Osteocyte (in vitro differentiated cells): Measurements from ENCODE around the gene ANKRD44. TPM values are rescaled to one million over a fixed set of nuclear protein-coding genes. Genes with fewer than 3 reads are reported as not detected.

Source experiments
- DNase-seq: peaks from one replicate; pipeline ENCODE4 v3.0.0; 2021; ENCODE audit warnings: mixed read lengths; ENCODE audit not compliant: unreplicated experiment; ENCODE audit errors: extremely low spot score
- H3K27ac Mint-ChIP-seq: one replicate; pipeline ENCODE4 v1.8.0; 2021; ENCODE audit warnings: mild to moderate bottlenecking, mixed read lengths; ENCODE audit not compliant: unreplicated experiment
- H3K27me3 Mint-ChIP-seq: one replicate; pipeline ENCODE4 v1.8.0; 2021; ENCODE audit warnings: mixed read lengths; ENCODE audit not compliant: unreplicated experiment
- H3K36me3 Mint-ChIP-seq: one replicate; pipeline ENCODE4 v1.8.0; 2021; ENCODE audit warnings: mixed read lengths; ENCODE audit not compliant: unreplicated experiment
- H3K4me1 Mint-ChIP-seq: one replicate; pipeline ENCODE4 v1.8.0; 2021; ENCODE audit warnings: mixed read lengths; ENCODE audit not compliant: unreplicated experiment
- H3K4me3 Mint-ChIP-seq: one replicate; pipeline ENCODE4 v1.8.0; 2021; ENCODE audit warnings: mild to moderate bottlenecking, moderate library complexity, mixed read lengths; ENCODE audit not compliant: unreplicated experiment
- H3K9me3 Mint-ChIP-seq: one replicate; pipeline ENCODE4 v1.8.0; 2021; ENCODE audit warnings: mixed read lengths; ENCODE audit not compliant: unreplicated experiment
- CTCF ChIP-seq: fragments of 200-600 bp; sonication (generic); IDR thresholded peaks from 2 replicates; pipeline ENCODE4 v1.5.0; 2021; ENCODE audit warnings: antibody characterized with exemption, mild to moderate bottlenecking, moderate library complexity
- total RNA-seq: library from RNA; stranded (reverse); gene quantifications from 2 replicates; pipeline ENCODE4 v1.2.1, GENCODE V29; 2021

The ANKRD44 gene
- total RNA-seq, 1 donor from 2014 or later: 16.6 TPM

DNA sequence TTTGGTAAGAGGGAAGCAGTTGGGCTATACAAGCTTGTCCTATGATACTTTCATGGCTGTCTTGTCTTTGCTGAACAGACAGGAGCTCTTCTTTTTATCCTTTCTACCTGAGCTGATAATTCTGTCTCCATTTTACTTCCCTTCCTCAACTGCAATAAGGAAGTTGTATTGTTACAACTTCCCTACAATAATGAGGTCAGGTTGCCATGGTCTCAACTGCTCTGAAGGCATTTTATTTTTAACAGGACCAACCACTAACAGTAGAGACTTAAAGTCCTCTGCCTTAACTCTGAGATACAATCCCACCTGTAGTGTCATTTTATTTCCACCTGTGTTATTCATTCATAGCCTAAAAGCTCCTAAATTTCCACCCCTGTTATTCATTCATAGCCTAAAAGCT is 265.5 kb downstream of the ANKRD44 start:
- no peaks in the 10 kb centered on the region for H3K27me3 Mint-ChIP-seq
- DNase-seq: no peak
- H3K27ac Mint-ChIP-seq: no peak overlapping the region
- H3K4me1 Mint-ChIP-seq: no peaks in the 10 kb centered on the region
- no peaks in the 10 kb centered on the region for H3K36me3 Mint-ChIP-seq
- no peak overlapping the region for H3K4me3 Mint-ChIP-seq
- no peak for TF ChIP-seq CTCF
- H3K9me3 Mint-ChIP-seq: no peaks in the 10 kb centered on the region

GRCh38 chr2:197042739-197043196 is 267.8 kb downstream of the ANKRD44 start:
- Mint-ChIP-seq H3K4me3 (no peak overlapping the region), H3K4me1 (no peaks in the 10 kb centered on the region), H3K27me3 (no peaks in the 10 kb centered on the region), H3K36me3 (no peaks in the 10 kb centered on the region), H3K9me3 (no peaks in the 10 kb centered on the region), H3K27ac (no peak overlapping the region)
- no peak for TF ChIP-seq CTCF
- DNase-seq: no peak

DNA sequence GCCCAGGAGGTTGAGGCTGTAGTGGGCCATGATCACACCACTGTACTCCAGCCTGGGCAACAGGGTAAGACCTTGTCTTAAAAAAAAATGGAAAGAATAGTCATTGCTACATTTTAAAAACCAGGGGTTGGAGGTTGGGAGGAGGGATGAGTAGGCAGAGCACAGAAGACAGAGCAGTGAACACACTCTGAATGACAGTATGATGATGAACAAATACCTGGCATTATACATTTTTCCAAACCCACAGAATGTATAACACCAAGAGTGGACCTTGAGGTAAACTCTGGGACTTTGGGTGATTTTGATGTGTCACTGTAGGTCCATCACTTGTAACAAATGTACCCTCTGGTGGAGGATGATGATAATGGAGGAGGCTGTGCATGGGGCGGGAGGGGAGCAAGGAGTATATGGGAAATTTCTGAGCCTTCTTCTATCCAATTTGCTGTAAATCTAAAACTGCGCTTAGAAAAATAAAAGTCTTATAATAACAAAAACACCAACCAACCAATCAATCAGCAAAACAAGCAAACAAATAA is 272.6 kb downstream of the ANKRD44 start:
- peaks cover 2% of the 10 kb centered on the region for H3K9me3 Mint-ChIP-seq
- no peak overlapping the region for H3K4me3 Mint-ChIP-seq
- TF ChIP-seq CTCF: no peak
- no peak overlapping the region for H3K27ac Mint-ChIP-seq
- no peaks in the 10 kb centered on the region for H3K4me1 Mint-ChIP-seq
- no peaks in the 10 kb centered on the region for H3K27me3 Mint-ChIP-seq
- peaks cover 2% of the 10 kb centered on the region for H3K36me3 Mint-ChIP-seq
- DNase-seq: no peak

GRCh38 chr2:197035002-197035401 is 275.6 kb downstream of the ANKRD44 start:
- Mint-ChIP-seq H3K36me3 (peaks cover 2% of the 10 kb centered on the region), H3K27me3 (no peaks in the 10 kb centered on the region), H3K27ac (no peak overlapping the region), H3K4me1 (no peaks in the 10 kb centered on the region), H3K4me3 (no peak overlapping the region), H3K9me3 (peaks cover 5% of the 10 kb centered on the region)
- no peak for TF ChIP-seq CTCF
- no peak for DNase-seq

DNA sequence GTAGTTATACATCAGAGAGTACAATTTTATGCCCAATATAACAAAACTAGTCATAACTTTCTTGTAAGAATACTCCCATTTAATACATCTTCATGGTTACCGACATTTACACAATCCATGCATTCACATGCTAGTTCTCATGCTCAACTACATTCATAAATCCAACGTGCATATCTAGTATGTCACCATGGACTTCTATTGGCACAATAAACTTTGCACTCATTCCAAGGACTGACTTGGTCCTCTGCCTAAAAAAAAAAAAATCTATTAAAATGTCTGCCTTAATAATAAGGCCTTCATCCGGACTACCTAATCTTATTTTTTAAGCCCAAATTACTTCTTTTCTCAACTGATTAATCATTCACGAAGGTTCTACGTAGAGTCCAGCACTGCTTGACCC is 276.3 kb downstream of the ANKRD44 start:
- H3K9me3 Mint-ChIP-seq: peaks cover 5% of the 10 kb centered on the region
- H3K27ac Mint-ChIP-seq: no peak overlapping the region
- H3K4me1 Mint-ChIP-seq: no peaks in the 10 kb centered on the region
- H3K4me3 Mint-ChIP-seq: no peak overlapping the region
- TF ChIP-seq CTCF: no peak
- DNase-seq: no peak
- peaks cover 2% of the 10 kb centered on the region for H3K36me3 Mint-ChIP-seq
- no peaks in the 10 kb centered on the region for H3K27me3 Mint-ChIP-seq
